ENCODE results near the gene SPACA6. TPM values are rescaled to one million over a fixed set of nuclear protein-coding genes. Genes with fewer than 3 reads are reported as not detected.

SPACA6 gene
- total RNA-seq, 1 experiment from 2014 or later = 29.5 TPM

- CTCF ChIA-PET = no interaction called here
- H3K4me1 ChIP-seq (replicated peaks; ENCODE audit: insufficient read depth) = no peaks in the 10 kb centered on the region
- no peaks in the 10 kb centered on the region for H3K9me3 ChIP-seq (ENCODE audit: insufficient read depth, low read depth)
- H3K27ac ChIP-seq = no peak overlapping the region
- no peak for DNase-seq
- peaks cover 87% of the 10 kb centered on the region for H3K27me3 ChIP-seq (ENCODE audit: insufficient read depth, low read depth)
- no peak overlapping the region for H3K4me3 ChIP-seq
- POLR2A ChIA-PET (ENCODE audit: unreplicated experiment) = no interaction called here
- H3K4me2 ChIP-seq = no peak overlapping the region
- no peaks in the 10 kb centered on the region for H3K9me2 ChIP-seq (ENCODE audit: insufficient read depth)
- H3K36me3 ChIP-seq (ENCODE audit: low read depth) = no peaks in the 10 kb centered on the region
- no peaks in the 10 kb centered on the region for H3F3A ChIP-seq (ENCODE audit: insufficient read depth, low read depth)
- TF ChIP-seq EZH2 (IDR thresholded peaks at IDR 0.05; ENCODE audit: low read depth) = no peak
- no peak for TF ChIP-seq CTCF (conservative IDR thresholded peaks at IDR 0.05)
- H2AFZ ChIP-seq = no peak overlapping the region
- no peaks in the 10 kb centered on the region for H3K79me2 ChIP-seq (ENCODE audit: low read depth)
- no peaks in the 10 kb centered on the region; the same call in 1 of the 2 replicates for H4K20me1 ChIP-seq (ENCODE audit: insufficient read depth)
- intact Hi-C loops (cut with micrococcal nuclease; ENCODE audit: unreplicated experiment) = no loop called here
- BruUV-seq (replicated peaks) = no TSS peak
These were observed 47.2 kb downstream of the SPACA6 start for GRCh38 chr19:51740356-51740755.

- no peak overlapping the region for H3K27ac ChIP-seq
- POLR2A ChIA-PET (ENCODE audit: unreplicated experiment) = interaction anchor here (0.6 kb wide), 1 partner anchor 57 kb away, joined by 4 read pairs; no protein-coding TSS in a partner anchor
- H3K27me3 ChIP-seq (ENCODE audit: insufficient read depth, low read depth) = peaks cover 87% of the 10 kb centered on the region
- CTCF ChIA-PET = interaction anchor here (0.6 kb wide), 2 partner anchors 10 to 128 kb away, joined by 5 to 16 read pairs; no protein-coding TSS in a partner anchor
- no peaks in the 10 kb centered on the region for H3K9me3 ChIP-seq (ENCODE audit: insufficient read depth, low read depth)
- no peak overlapping the region for H3K4me2 ChIP-seq
- no peaks in the 10 kb centered on the region for H3F3A ChIP-seq (ENCODE audit: insufficient read depth, low read depth)
- TF ChIP-seq CTCF (conservative IDR thresholded peaks at IDR 0.05) (no peak), EZH2 (IDR thresholded peaks at IDR 0.05; ENCODE audit: low read depth) (no peak)
- no peaks in the 10 kb centered on the region for H3K9me2 ChIP-seq (ENCODE audit: insufficient read depth)
- no peaks in the 10 kb centered on the region for H3K36me3 ChIP-seq (ENCODE audit: low read depth)
- H3K4me1 ChIP-seq (replicated peaks; ENCODE audit: insufficient read depth) = no peaks in the 10 kb centered on the region
- DNase-seq = no peak
- no peak overlapping the region for H3K4me3 ChIP-seq
- no peaks in the 10 kb centered on the region; the same call in 1 of the 2 replicates for H4K20me1 ChIP-seq (ENCODE audit: insufficient read depth)
- no peak overlapping the region for H2AFZ ChIP-seq
- intact Hi-C loops (cut with micrococcal nuclease; ENCODE audit: unreplicated experiment) = no loop called here
- BruUV-seq (replicated peaks) = no TSS peak
- no peaks in the 10 kb centered on the region for H3K79me2 ChIP-seq (ENCODE audit: low read depth)
These were observed 49.7 kb downstream of the SPACA6 start for GRCh38 chr19:51742789-51743188.

GRCh38 chr19:51743405-51743804 is 50.3 kb downstream of the SPACA6 start:
- no peak for DNase-seq
- Histone ChIP-seq H2AFZ (no peak overlapping the region), H3K36me3 (ENCODE audit: low read depth) (no peaks in the 10 kb centered on the region), H3K4me3 (no peak overlapping the region), H3K9me2 (ENCODE audit: insufficient read depth) (no peaks in the 10 kb centered on the region), H3F3A (ENCODE audit: insufficient read depth, low read depth) (no peaks in the 10 kb centered on the region), H3K27me3 (ENCODE audit: insufficient read depth, low read depth) (peaks cover 88% of the 10 kb centered on the region), H3K4me2 (no peak overlapping the region), H3K27ac (no peak overlapping the region), H3K9me3 (ENCODE audit: insufficient read depth, low read depth) (no peaks in the 10 kb centered on the region), H3K4me1 (replicated peaks; ENCODE audit: insufficient read depth) (no peaks in the 10 kb centered on the region), H4K20me1 (ENCODE audit: insufficient read depth) (no peaks in the 10 kb centered on the region; the same call in 1 of the 2 replicates), H3K79me2 (ENCODE audit: low read depth) (no peaks in the 10 kb centered on the region)
- intact Hi-C loops (cut with micrococcal nuclease; ENCODE audit: unreplicated experiment) = no loop called here
- CTCF ChIA-PET = interaction anchor here (0.6 kb wide), 1 partner anchor 11 kb away, joined by 5 read pairs; no protein-coding TSS in a partner anchor
- BruUV-seq (replicated peaks) = no TSS peak
- no peak for TF ChIP-seq CTCF (conservative IDR thresholded peaks at IDR 0.05)
- no peak for TF ChIP-seq EZH2 (IDR thresholded peaks at IDR 0.05; ENCODE audit: low read depth)
- POLR2A ChIA-PET (ENCODE audit: unreplicated experiment) = no interaction called here

Measured in PC-9 (cell line).